CD14-positive monocyte (primary cell): ENCODE results near the gene MMP2. TPM values are rescaled to one million over a fixed set of nuclear protein-coding genes. Genes with fewer than 3 reads are reported as not detected.

Source experiments
- DNase-seq, 3 donors: peaks; one replicate each; pipeline ENCODE4 v3.0.0-alpha.2; 2011 to 2022
- H2AFZ ChIP-seq: 2 replicates; pipeline ENCODE4 v1.6.0; 2012; ENCODE audit warnings: mild to moderate bottlenecking, low read depth, low read length, inconsistent platforms; ENCODE audit not compliant: insufficient read depth, poor library complexity, severe bottlenecking
- H3K27ac ChIP-seq, 2 donors: 1 replicate in 1 of 2; 2 replicates in 1 of 2; pipeline ENCODE4 v1.5.1; 2012 to 2013; ENCODE audit warnings: low read length in 2 of 2, control low read depth in 1 of 2, inconsistent platforms in 1 of 2, low read depth in 1 of 2, mild to moderate bottlenecking in 1 of 2
- H3K27me3 ChIP-seq, 2 donors: one replicate each; pipeline versions ENCODE4 v1.6.0 to v1.6.1; 2011 to 2013; ENCODE audit warnings: low read length in 2 of 2; ENCODE audit not compliant: control insufficient read depth in 2 of 2, insufficient read depth in 2 of 2
- H3K36me3 ChIP-seq, 2 donors: replicated peaks in 1 of 2; 1 replicate in 1 of 2; 2 replicates in 1 of 2; pipeline versions ENCODE4 v1.5.1 to v1.6.1; 2012 to 2013; ENCODE audit warnings: low read length in 2 of 2, control low read depth in 1 of 2, inconsistent platforms in 1 of 2, mild to moderate bottlenecking in 1 of 2; ENCODE audit not compliant: insufficient read depth in 2 of 2, control insufficient read depth in 1 of 2
- H3K4me1 ChIP-seq, 2 donors: 1 replicate in 1 of 2; 2 replicates in 1 of 2; pipeline versions ENCODE4 v1.5.1 to v1.6.1; 2012 to 2013; ENCODE audit warnings: low read length in 2 of 2, control low read depth in 1 of 2, inconsistent platforms in 1 of 2, mild to moderate bottlenecking in 1 of 2, moderate library complexity in 1 of 2; ENCODE audit not compliant: insufficient read depth in 2 of 2, control insufficient read depth in 1 of 2
- H3K4me2 ChIP-seq: replicated peaks from 2 replicates; pipeline ENCODE3; 2012; ENCODE audit warnings: low read length, moderate library complexity, mild to moderate bottlenecking; ENCODE audit not compliant: poor library complexity, severe bottlenecking; ENCODE audit errors: extremely low read depth
- H3K4me3 ChIP-seq, 3 experiments: fragments of 200-600 bp in 1 of 3; sonication (generic) in 1 of 3; replicated peaks in 1 of 3; 1 replicate in 2 of 3; 2 replicates in 1 of 3; pipeline ENCODE4 v1.5.1; 2011 to 2013; ENCODE audit warnings: low read length in 3 of 3, mild to moderate bottlenecking in 3 of 3, control low read depth in 2 of 3, low read depth in 2 of 3, inconsistent platforms in 1 of 3, moderate library complexity in 1 of 3
- H3K79me2 ChIP-seq: 2 replicates; pipeline ENCODE4 v1.6.0; 2012; ENCODE audit warnings: mild to moderate bottlenecking, control low read depth, inconsistent platforms, low read length, moderate library complexity; ENCODE audit not compliant: insufficient read depth
- H3K9ac ChIP-seq: 2 replicates; pipeline ENCODE4 v1.6.0; 2017; ENCODE audit warnings: low read length, mild to moderate bottlenecking; ENCODE audit not compliant: insufficient read depth, poor library complexity, severe bottlenecking
- H3K9me3 ChIP-seq, 2 donors: replicated peaks in 1 of 2; 1 replicate in 1 of 2; 2 replicates in 1 of 2; pipeline versions ENCODE4 v1.5.1 to v1.6.1; 2012 to 2013; ENCODE audit warnings: low read length in 2 of 2, control low read depth in 1 of 2; ENCODE audit not compliant: control insufficient read depth in 1 of 2, insufficient read depth in 1 of 2
- H4K20me1 ChIP-seq: 2 replicates; pipeline ENCODE4 v1.6.0; 2012; ENCODE audit warnings: mild to moderate bottlenecking, low read length, control low read depth, moderate library complexity; ENCODE audit not compliant: insufficient read depth
- H3K27ac Mint-ChIP-seq, 7 donors: one replicate each; pipeline ENCODE4 v1.8.0; 2020; ENCODE audit warnings: mild to moderate bottlenecking in 7 of 7, mixed read lengths in 7 of 7, moderate library complexity in 6 of 7, inconsistent platforms in 2 of 7
- H3K27me3 Mint-ChIP-seq, 3 donors: one replicate each; pipeline ENCODE4 v1.8.0; 2021 to 2022; ENCODE audit warnings: low read depth in 3 of 3, mild to moderate bottlenecking in 3 of 3, mixed read lengths in 3 of 3, moderate library complexity in 3 of 3, inconsistent platforms in 1 of 3
- H3K36me3 Mint-ChIP-seq, 2 donors: one replicate each; pipeline ENCODE4 v1.8.0; 2020; ENCODE audit warnings: mixed read lengths in 2 of 2, inconsistent platforms in 1 of 2, mild to moderate bottlenecking in 1 of 2
- H3K4me1 Mint-ChIP-seq: one replicate; pipeline ENCODE4 v1.8.0; 2020; ENCODE audit warnings: mild to moderate bottlenecking, mixed read lengths
- H3K4me3 Mint-ChIP-seq, 2 donors: one replicate each; pipeline ENCODE4 v1.8.0; 2020; ENCODE audit warnings: mild to moderate bottlenecking in 2 of 2, mixed read lengths in 2 of 2, moderate library complexity in 1 of 2
- H3K9me3 Mint-ChIP-seq, 7 donors: one replicate each; pipeline ENCODE4 v1.8.0; 2020 to 2022; ENCODE audit warnings: mixed read lengths in 7 of 7, mild to moderate bottlenecking in 6 of 7, moderate library complexity in 6 of 7, inconsistent platforms in 2 of 7
- WGBS: methylation state at CpG from one replicate; pipeline ENCODE4 v1.1.5; 2013; ENCODE audit warnings: missing lambda C conversion rate; ENCODE audit not compliant: insufficient coverage; 5-methylcytosine and 5-hydroxymethylcytosine counted together
- intact Hi-C, 2 donors: fragments of 100-400 bp; cut with micrococcal nuclease; formaldehyde crosslinking; loops; one replicate each; pipeline versions ENCODE4 v1.15.0 to v1.15.1; 2023
- polyA plus RNA-seq, 3 donors: library from polyadenylated mRNA; depleted of rRNA in 1 of 3; unstranded in 2 of 3; stranded (reverse) in 1 of 3; fragments of 300-500 nt in 2 of 3; fragments of >200 nt in 1 of 3; fragmentation: Illumina TruSeq in 2 of 3; gene quantifications; 1 replicate in 2 of 3; 2 replicates in 1 of 3; pipeline ENCODE4 v1.2.3, GENCODE V29; 2012 to 2021
- TF ChIP-seq, protein P1 (sequence below): fragments of 200-600 bp; IDR thresholded peaks from one replicate; pipeline ENCODE4 v1.8.0; 2022; ENCODE audit warnings: antibody characterized with exemption, mild to moderate bottlenecking

MMP2 gene
- polyA plus RNA-seq, 3 donors: not detected

GRCh38 chr16:55496509-55497145 lies 17.6 kb downstream of the MMP2 start:
- H3K27me3 ChIP-seq: peaks cover 0 to 3% of the 10 kb centered on the region in 2 donors
- WGBS: 0% methylated on average over 4 of the region's 8 CpGs
- H3K27me3 Mint-ChIP-seq: peaks cover 0 to 4% (median 3%) of the 10 kb centered on the region in 3 donors
- no peak overlapping the region for H3K27ac ChIP-seq
- peaks cover 10 to 17% of the 10 kb centered on the region in 2 donors for H3K4me1 ChIP-seq
- no peak overlapping the region for H2AFZ ChIP-seq
- no peak overlapping the region for H3K4me2 ChIP-seq
- no peaks in the 10 kb centered on the region for H4K20me1 ChIP-seq
- TF ChIP-seq, protein P1, sequence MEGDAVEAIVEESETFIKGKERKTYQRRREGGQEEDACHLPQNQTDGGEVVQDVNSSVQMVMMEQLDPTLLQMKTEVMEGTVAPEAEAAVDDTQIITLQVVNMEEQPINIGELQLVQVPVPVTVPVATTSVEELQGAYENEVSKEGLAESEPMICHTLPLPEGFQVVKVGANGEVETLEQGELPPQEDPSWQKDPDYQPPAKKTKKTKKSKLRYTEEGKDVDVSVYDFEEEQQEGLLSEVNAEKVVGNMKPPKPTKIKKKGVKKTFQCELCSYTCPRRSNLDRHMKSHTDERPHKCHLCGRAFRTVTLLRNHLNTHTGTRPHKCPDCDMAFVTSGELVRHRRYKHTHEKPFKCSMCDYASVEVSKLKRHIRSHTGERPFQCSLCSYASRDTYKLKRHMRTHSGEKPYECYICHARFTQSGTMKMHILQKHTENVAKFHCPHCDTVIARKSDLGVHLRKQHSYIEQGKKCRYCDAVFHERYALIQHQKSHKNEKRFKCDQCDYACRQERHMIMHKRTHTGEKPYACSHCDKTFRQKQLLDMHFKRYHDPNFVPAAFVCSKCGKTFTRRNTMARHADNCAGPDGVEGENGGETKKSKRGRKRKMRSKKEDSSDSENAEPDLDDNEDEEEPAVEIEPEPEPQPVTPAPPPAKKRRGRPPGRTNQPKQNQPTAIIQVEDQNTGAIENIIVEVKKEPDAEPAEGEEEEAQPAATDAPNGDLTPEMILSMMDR: no peak
- H3K9me3 ChIP-seq: no peaks in the 10 kb centered on the region
- no peak overlapping the region for H3K4me3 ChIP-seq
- no peak overlapping the region for H3K9ac ChIP-seq
- DNase-seq: no peak
- H3K4me3 Mint-ChIP-seq: no peak overlapping the region
- H3K9me3 Mint-ChIP-seq: peaks cover 0 to 4% (median 0%) of the 10 kb centered on the region in 7 donors
- no peaks in the 10 kb centered on the region for H3K36me3 ChIP-seq
- no peak overlapping the region for H3K27ac Mint-ChIP-seq
- H3K4me1 Mint-ChIP-seq: peaks cover 18% of the 10 kb centered on the region
- no peaks in the 10 kb centered on the region for H3K79me2 ChIP-seq
- H3K36me3 Mint-ChIP-seq: no peaks in the 10 kb centered on the region
- intact Hi-C loops: loop anchor here in 1 of 2 donors (10.0 kb wide), 1 partner anchor 208 kb away; no protein-coding TSS in a partner anchor

DNA sequence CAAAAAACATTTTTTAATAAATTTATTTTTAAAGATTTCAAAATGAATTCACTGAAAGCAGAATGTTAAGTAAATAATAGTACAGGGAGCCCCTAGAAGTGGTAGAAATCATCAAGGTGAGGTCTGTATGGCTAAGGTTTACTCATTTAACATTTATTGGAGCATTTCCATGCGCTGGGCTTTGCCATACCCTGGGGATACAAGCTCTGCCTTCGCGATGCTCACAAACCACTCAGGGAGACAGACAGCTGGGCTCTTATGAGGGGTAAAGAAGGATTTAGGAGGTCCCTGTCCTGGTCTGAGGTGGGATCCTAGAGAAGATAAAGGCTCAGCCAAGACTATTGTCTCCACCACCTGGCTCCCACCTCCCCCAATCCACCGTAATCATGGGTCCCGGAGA lies 18.6 kb downstream of the MMP2 start:
- H3K9ac ChIP-seq: no peak overlapping the region
- no peak overlapping the region for H2AFZ ChIP-seq
- intact Hi-C loops: loop anchor here in 1 of 2 donors (10.0 kb wide), 1 partner anchor 207 kb away; no protein-coding TSS in a partner anchor
- Mint-ChIP-seq H3K36me3 (no peaks in the 10 kb centered on the region), H3K4me1 (peaks cover 18% of the 10 kb centered on the region), H3K4me3 (no peak overlapping the region), H3K27ac (no peak overlapping the region), H3K9me3 (peaks cover 0 to 4% (median 0%) of the 10 kb centered on the region in 7 donors), H3K27me3 (peaks cover 0 to 5% (median 4%) of the 10 kb centered on the region in 3 donors)
- no peak for DNase-seq
- no peaks in the 10 kb centered on the region for H3K9me3 ChIP-seq
- no peak overlapping the region for H3K4me2 ChIP-seq
- H3K4me3 ChIP-seq: no peak overlapping the region
- H3K4me1 ChIP-seq: peaks cover 10 to 17% of the 10 kb centered on the region in 2 donors
- TF ChIP-seq, protein P1: no peak
- no peaks in the 10 kb centered on the region for H3K79me2 ChIP-seq
- H3K27ac ChIP-seq: no peak overlapping the region
- no CpG with 5 or more reads among the region's 5 CpGs for WGBS
- peaks cover 0 to 3% of the 10 kb centered on the region in 2 donors for H3K27me3 ChIP-seq
- H3K36me3 ChIP-seq: no peaks in the 10 kb centered on the region
- no peaks in the 10 kb centered on the region for H4K20me1 ChIP-seq
